Fibroblast of lung (primary cell): ENCODE measurements around the gene RB1. TPM values are rescaled to one million over a fixed set of nuclear protein-coding genes. Genes with fewer than 3 reads are reported as not detected.
A peak's percentile ranks its signal among the peaks of the same experiment; 100 is the strongest.

Experiments
- DNase-seq, 2 donors: peaks; one replicate each; pipeline versions ENCODE4 v3.0.0 to v3.0.0-alpha.2; 2010; ENCODE audit warnings: low read depth in 2 of 2
- H2AFZ ChIP-seq: 2 replicates; pipeline ENCODE4 v1.5.1; 2012; ENCODE audit warnings: low read length, control low read depth, inconsistent platforms
- H3K27ac ChIP-seq: 2 replicates; pipeline ENCODE4 v1.5.1; 2011; ENCODE audit warnings: low read length, control low read depth; ENCODE audit not compliant: insufficient read depth
- H3K27me3 ChIP-seq: 2 replicates; pipeline ENCODE4 v1.5.1; 2011; ENCODE audit warnings: mild to moderate bottlenecking, low read length; ENCODE audit not compliant: control insufficient read depth, insufficient read depth
- H3K36me3 ChIP-seq: 2 replicates; pipeline ENCODE4 v1.5.1; 2011; ENCODE audit warnings: low read length; ENCODE audit not compliant: control insufficient read depth, insufficient read depth
- H3K4me1 ChIP-seq: 2 replicates; pipeline ENCODE4 v1.5.1; 2011; ENCODE audit warnings: low read length; ENCODE audit not compliant: control insufficient read depth, insufficient read depth; ENCODE audit errors: extremely low read depth
- H3K4me2 ChIP-seq: 2 replicates; pipeline ENCODE4 v1.5.1; 2011; ENCODE audit warnings: low read length, control low read depth; ENCODE audit not compliant: insufficient read depth; ENCODE audit errors: extremely low read depth
- H3K4me3 ChIP-seq, 4 experiments: fragments of 200-600 bp in 1 of 4; sonication (generic) in 1 of 4; replicated peaks in 1 of 4; 2 replicates each; pipeline ENCODE4 v1.5.1; 2011 to 2016; ENCODE audit warnings: low read length in 4 of 4, low read depth in 3 of 4, mild to moderate bottlenecking in 3 of 4, control low read depth in 2 of 4, inconsistent platforms in 1 of 4, mixed read lengths in 1 of 4; ENCODE audit not compliant: insufficient read depth in 1 of 4; ENCODE audit errors: control extremely low read depth in 1 of 4
- H3K79me2 ChIP-seq: 2 replicates; pipeline ENCODE4 v1.5.1; 2012; ENCODE audit warnings: mild to moderate bottlenecking, low read length, inconsistent platforms; ENCODE audit not compliant: control insufficient read depth, insufficient read depth
- H3K9ac ChIP-seq: 2 replicates; pipeline ENCODE4 v1.5.1; 2011; ENCODE audit warnings: mild to moderate bottlenecking, low read length, control low read depth; ENCODE audit not compliant: insufficient read depth
- H3K9me3 ChIP-seq: 2 replicates; pipeline ENCODE4 v1.5.1; 2012; ENCODE audit warnings: low read depth, low read length; ENCODE audit not compliant: control insufficient read depth, insufficient read depth
- H4K20me1 ChIP-seq: 2 replicates; pipeline ENCODE4 v1.5.1; 2011; ENCODE audit warnings: low read length; ENCODE audit not compliant: control insufficient read depth, insufficient read depth; ENCODE audit errors: extremely low read depth
- CTCF ChIP-seq, 2 donors: IDR thresholded peaks in 1 of 2; conservative IDR thresholded peaks in 1 of 2; 1 replicate in 1 of 2; 2 replicates in 1 of 2; pipeline ENCODE4 v1.5.1; 2011 to 2012; ENCODE audit warnings: low read length in 2 of 2, control low read depth in 1 of 2, inconsistent platforms in 1 of 2, low read depth in 1 of 2, mild to moderate bottlenecking in 1 of 2
- EZH2 ChIP-seq: IDR thresholded peaks from 2 replicates; pipeline ENCODE4 v1.5.1; 2012; ENCODE audit warnings: low read length, control low read depth, mild to moderate bottlenecking; ENCODE audit errors: missing control alignments
- polyA plus RNA-seq, 2 donors: library from polyadenylated mRNA; depleted of rRNA in 1 of 2; stranded (reverse) in 1 of 2; unstranded in 1 of 2; fragments of >200 nt; gene quantifications; 2 replicates each; pipeline ENCODE4 v1.2.1, GENCODE V29; 2011 to 2012; ENCODE audit warnings: missing spikeins in 1 of 2
- total RNA-seq: library from RNA; depleted of rRNA; stranded (reverse); fragments of >200 nt; gene quantifications from 2 replicates; pipeline ENCODE4 v1.2.1, GENCODE V29; 2014

Gene RB1
- total and polyA plus RNA-seq, 2 donors (not counting 1 experiment from before 2014, with no cell fraction given) = 31.9 to 39.7 TPM

- Histone ChIP-seq H3K4me3 (peak overlapping the region in 2 of 4 experiments; percentile 18 to 35), H3K4me1 (peaks cover 11% of the 10 kb centered on the region), H3K9me3 (no peaks in the 10 kb centered on the region), H3K36me3 (no peaks in the 10 kb centered on the region), H3K27ac (no peak overlapping the region), H3K27me3 (no peaks in the 10 kb centered on the region), H2AFZ (no peak overlapping the region), H4K20me1 (no peaks in the 10 kb centered on the region), H3K9ac (no peak overlapping the region), H3K4me2 (no peak overlapping the region), H3K79me2 (no peaks in the 10 kb centered on the region)
- TF ChIP-seq CTCF (conservative IDR thresholded peaks at IDR 0.05 in 1 of 2, IDR thresholded peaks at IDR 0.05 in 1 of 2; ENCODE audit: low read depth in 1 of 2, low read length in 2 of 2) (no peak), EZH2 (no peak)
- peak in 1 of 2 donors; percentile 63 for DNase-seq
These were observed 99.6 kb downstream of the RB1 start for GRCh38 chr13:48403151-48403631.

- H3K27me3 ChIP-seq = no peaks in the 10 kb centered on the region
- H3K4me2 ChIP-seq = no peak overlapping the region
- no peak overlapping the region for H3K9ac ChIP-seq
- H2AFZ ChIP-seq = no peak overlapping the region
- no peak overlapping the region for H3K4me3 ChIP-seq
- H3K9me3 ChIP-seq = no peaks in the 10 kb centered on the region
- no peak for DNase-seq
- no peaks in the 10 kb centered on the region for H3K36me3 ChIP-seq
- no peak for TF ChIP-seq CTCF (conservative IDR thresholded peaks at IDR 0.05 in 1 of 2, IDR thresholded peaks at IDR 0.05 in 1 of 2; ENCODE audit: low read depth in 1 of 2, low read length in 2 of 2)
- TF ChIP-seq EZH2 = no peak
- H3K4me1 ChIP-seq = peaks cover 10% of the 10 kb centered on the region
- H3K79me2 ChIP-seq = no peaks in the 10 kb centered on the region
- no peaks in the 10 kb centered on the region for H4K20me1 ChIP-seq
- H3K27ac ChIP-seq = no peak overlapping the region
These were observed 100.4 kb downstream of the RB1 start for GRCh38 chr13:48403913-48404312.

GRCh38 chr13:48404952-48405351 lies 101.4 kb downstream of the RB1 start:
- Histone ChIP-seq H3K4me3 (no peak overlapping the region), H4K20me1 (no peaks in the 10 kb centered on the region), H3K4me2 (no peak overlapping the region), H3K27ac (no peak overlapping the region), H3K36me3 (no peaks in the 10 kb centered on the region), H2AFZ (no peak overlapping the region), H3K9ac (no peak overlapping the region), H3K9me3 (no peaks in the 10 kb centered on the region), H3K79me2 (peaks cover under 1% of the 10 kb centered on the region), H3K4me1 (peaks cover 8% of the 10 kb centered on the region), H3K27me3 (no peaks in the 10 kb centered on the region)
- no peak for TF ChIP-seq CTCF (conservative IDR thresholded peaks at IDR 0.05 in 1 of 2, IDR thresholded peaks at IDR 0.05 in 1 of 2; ENCODE audit: low read depth in 1 of 2, low read length in 2 of 2)
- TF ChIP-seq EZH2 = no peak
- no peak for DNase-seq
